WTC11 (cell line): ENCODE results near the gene EBP.

Experiments used
- ELF4 ChIP-seq: sonication (generic); formaldehyde crosslinking; IDR thresholded peaks from 2 replicates; pipeline ENCODE4 v1.8.1; 2022; ENCODE audit warnings: low read depth, mild to moderate bottlenecking, moderate library complexity, missing genetic modification reagents
- NFE2L1 ChIP-seq: sonication (generic); formaldehyde crosslinking; IDR thresholded peaks from 2 replicates; pipeline ENCODE4 v1.8.1; 2023; ENCODE audit warnings: missing genetic modification reagents
- TCF7 ChIP-seq: sonication (generic); formaldehyde crosslinking; IDR thresholded peaks from 2 replicates; pipeline ENCODE4 v1.8.0; 2022; ENCODE audit warnings: mild to moderate bottlenecking, low read depth, missing genetic modification reagents, moderate library complexity

DNA sequence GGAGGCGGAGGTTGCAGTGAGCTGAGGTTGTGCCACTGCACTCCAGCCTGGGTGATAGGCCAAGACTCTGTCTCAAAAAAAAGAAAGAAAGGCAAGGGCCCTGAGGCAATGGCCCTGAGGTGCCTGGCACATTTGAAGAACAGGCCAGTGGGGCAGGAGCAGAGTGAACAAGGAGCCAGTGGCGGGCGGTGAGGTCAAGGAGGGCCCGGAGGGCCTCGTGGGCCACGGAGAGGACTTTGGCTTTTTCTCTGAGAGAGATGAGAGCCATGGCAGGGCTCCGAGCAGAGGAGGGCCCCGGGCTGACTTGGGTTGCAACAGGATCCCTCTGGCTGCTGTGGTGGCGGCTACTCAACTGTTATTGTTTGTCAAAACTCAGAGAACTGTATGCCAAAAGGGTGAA, 32.3 kb upstream of the EBP start:
- TF ChIP-seq NFE2L1 (CRISPR knock-in tag) = no peak
- no peak for TF ChIP-seq ELF4
- TF ChIP-seq TCF7 (CRISPR knock-in tag) = no peak
